HepG2 (cell line): ENCODE results near the gene AP2S1. TPM values are rescaled to one million over a fixed set of nuclear protein-coding genes. Genes with fewer than 3 reads are reported as not detected.

Experiments used
- AHDC1 ChIP-seq: sonication (generic); formaldehyde crosslinking; IDR thresholded peaks from 2 replicates; pipeline ENCODE4 v1.5.1; 2020; ENCODE audit warnings: mild to moderate bottlenecking, missing genetic modification reagents, borderline replicate concordance
- BCL6 ChIP-seq: IDR thresholded peaks from 2 replicates; pipeline ENCODE4 v1.6.1; 2016; ENCODE audit warnings: missing genetic modification reagents, missing compliant biosample characterization
- BHLHE40 ChIP-seq: IDR thresholded peaks from 2 replicates; pipeline ENCODE4 v1.6.1; 2011; ENCODE audit warnings: low read length, improper control_type of control experiment
- GPN1 ChIP-seq: sonication (generic); formaldehyde crosslinking; IDR thresholded peaks from 2 replicates; pipeline ENCODE4 v1.5.1; 2020; ENCODE audit warnings: missing genetic modification reagents, borderline replicate concordance
- IKZF4 ChIP-seq: sonication (generic); formaldehyde crosslinking; IDR thresholded peaks from 2 replicates; pipeline ENCODE4 v1.5.1; 2020; ENCODE audit warnings: borderline replicate concordance, mild to moderate bottlenecking, low read depth, missing genetic modification reagents; ENCODE audit errors: not compliant biosample characterization
- MTF1 ChIP-seq: sonication (generic); formaldehyde crosslinking; IDR thresholded peaks from 2 replicates; pipeline ENCODE4 v1.5.0; 2020; ENCODE audit warnings: missing genetic modification reagents
- MYC ChIP-seq: sonication (generic); formaldehyde crosslinking; IDR thresholded peaks from 2 replicates; pipeline ENCODE4 v1.9.0; 2021; ENCODE audit warnings: missing genetic modification reagents, borderline replicate concordance
- NFRKB ChIP-seq: fragments of 450-650 bp; IDR thresholded peaks from 2 replicates; pipeline ENCODE4 v1.6.1; 2017
- POLR2G ChIP-seq: fragments of 200-400 bp; formaldehyde crosslinking; IDR thresholded peaks from 2 replicates; pipeline ENCODE4 v1.6.1; 2018; ENCODE audit warnings: mild to moderate bottlenecking, low read depth, low read length, moderate library complexity
- SMAD1 ChIP-seq: sonication (generic); formaldehyde crosslinking; IDR thresholded peaks from 2 replicates; pipeline ENCODE4 v1.4.0; 2020; ENCODE audit warnings: missing genetic modification reagents, low read depth, mild to moderate bottlenecking, borderline replicate concordance
- THAP8 ChIP-seq: sonication (generic); formaldehyde crosslinking; IDR thresholded peaks from 2 replicates; pipeline ENCODE4 v1.5.1; 2020; ENCODE audit warnings: missing genetic modification reagents, mild to moderate bottlenecking, borderline replicate concordance
- ZBTB1 ChIP-seq: sonication (generic); formaldehyde crosslinking; IDR thresholded peaks from 2 replicates; pipeline ENCODE4 v1.4.0; 2020; ENCODE audit warnings: missing genetic modification reagents, borderline replicate concordance
- ZBTB34 ChIP-seq: sonication (generic); formaldehyde crosslinking; IDR thresholded peaks from 2 replicates; pipeline ENCODE4 v1.8.0; 2022; ENCODE audit warnings: mild to moderate bottlenecking, missing genetic modification reagents
- ZFP82 ChIP-seq: sonication (generic); formaldehyde crosslinking; IDR thresholded peaks from 2 replicates; pipeline ENCODE4 v1.5.1; 2020; ENCODE audit warnings: mild to moderate bottlenecking, missing genetic modification reagents, borderline replicate concordance
- ZHX1 ChIP-seq: sonication (generic); formaldehyde crosslinking; IDR thresholded peaks from 2 replicates; pipeline ENCODE4 v1.8.1; 2022; ENCODE audit warnings: low read depth, mild to moderate bottlenecking, missing genetic modification reagents
- ZNF121 ChIP-seq: sonication (generic); formaldehyde crosslinking; IDR thresholded peaks from 2 replicates; pipeline ENCODE4 v1.5.0; 2020; ENCODE audit warnings: mild to moderate bottlenecking, missing genetic modification reagents
- ZNF180 ChIP-seq: sonication (generic); formaldehyde crosslinking; IDR thresholded peaks from 2 replicates; pipeline ENCODE4 v1.4.0; 2020; ENCODE audit warnings: low read depth, missing genetic modification reagents, borderline replicate concordance
- ZNF343 ChIP-seq: sonication (generic); formaldehyde crosslinking; IDR thresholded peaks from 2 replicates; pipeline ENCODE4 v1.4.0; 2020; ENCODE audit warnings: mild to moderate bottlenecking, missing genetic modification reagents
- ZNF543 ChIP-seq: sonication (generic); formaldehyde crosslinking; IDR thresholded peaks from 2 replicates; pipeline ENCODE4 v1.4.0; 2020; ENCODE audit warnings: mild to moderate bottlenecking, missing genetic modification reagents
- polyA plus RNA-seq, 8 experiments: library from polyadenylated mRNA; depleted of rRNA in 3 of 8; stranded (reverse) in 7 of 8; unstranded in 1 of 8; fragments of >200 nt; fragmentation: Illumina TruSeq in 4 of 8; extraction: Trizol in 4 of 8; gene quantifications; 2 replicates each; pipeline versions ENCODE4 v1.2.1 to v1.2.3, GENCODE V29; 2011 to 2016; ENCODE audit warnings: low read depth in 4 of 8, missing spikeins in 1 of 8, mixed read lengths in 1 of 8; ENCODE audit not compliant: insufficient read depth in 1 of 8
- total RNA-seq, 5 experiments: library from RNA; depleted of rRNA; stranded (reverse); fragments of >200 nt; fragmentation: Illumina TruSeq; extraction: Trizol; gene quantifications; 2 replicates each; pipeline ENCODE4 v1.2.3, GENCODE V29; 2016; ENCODE audit warnings: low read depth in 1 of 5

Gene AP2S1
- total and polyA plus RNA-seq, 2 of the 13 experiments (the other 11 are each of a cell fraction or from before 2014, with no cell fraction given), result 45.2 to 86.1 TPM

- TF ChIP-seq ZHX1 (CRISPR knock-in tag) (no peak), ZNF543 (CRISPR knock-in tag) (no peak), ZBTB1 (CRISPR knock-in tag) (no peak), POLR2G (no peak), ZNF343 (CRISPR knock-in tag) (no peak), MTF1 (no peak), NFRKB (no peak), ZBTB34 (CRISPR knock-in tag) (peak; percentile 88; the same call in 1 of the 2 replicates), GPN1 (no peak), MYC (no peak), BCL6 (CRISPR knock-in tag) (peak; percentile 83), AHDC1 (CRISPR knock-in tag) (peak; percentile 93; the same call in 1 of the 2 replicates), ZFP82 (CRISPR knock-in tag) (no peak), IKZF4 (CRISPR knock-in tag) (no peak), THAP8 (CRISPR knock-in tag) (no peak), SMAD1 (CRISPR knock-in tag) (no peak), ZNF121 (CRISPR knock-in tag) (no peak), ZNF180 (no peak), BHLHE40 (no peak)
Measured at GRCh38 chr19:46890423-46891170, 40.0 kb upstream of the AP2S1 start (continued).
